ENCODE data around the gene GPR137. TPM values are rescaled to one million over a fixed set of nuclear protein-coding genes. Genes with fewer than 3 reads are reported as not detected.

GPR137 gene
- total RNA-seq, 2 experiments from 2014 or later = 32.5 to 35.7 TPM

DNA sequence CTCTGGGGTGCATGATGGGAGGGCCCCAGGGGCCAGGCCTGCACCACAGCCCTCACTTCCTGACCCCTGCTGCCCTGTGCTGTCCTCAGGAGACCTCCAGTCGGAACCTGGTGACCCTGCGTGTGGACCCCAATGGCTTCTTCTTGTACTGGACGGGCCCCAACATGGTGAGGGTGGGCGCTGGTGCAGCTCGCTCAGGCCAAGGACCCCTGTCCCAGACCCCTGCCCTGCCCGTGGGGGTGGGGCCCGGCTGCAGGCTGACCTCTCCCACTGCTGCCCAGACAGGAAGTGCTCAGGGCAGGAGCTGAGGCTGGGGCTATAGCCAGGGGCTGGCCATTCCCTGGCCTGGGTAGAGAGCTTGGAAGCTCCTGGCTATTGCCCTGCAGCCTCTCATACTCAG, 31.3 kb upstream of the GPR137 start:
- Mint-ChIP-seq H3K4me3 (no peak overlapping the region), H3K27me3 (no peaks in the 10 kb centered on the region), H3K4me1 (peaks cover 10% of the 10 kb centered on the region), H3K27ac (no peak overlapping the region), H3K9me3 (no peaks in the 10 kb centered on the region), H3K36me3 (peaks cover 3% of the 10 kb centered on the region)
- no peak for DNase-seq

DNA sequence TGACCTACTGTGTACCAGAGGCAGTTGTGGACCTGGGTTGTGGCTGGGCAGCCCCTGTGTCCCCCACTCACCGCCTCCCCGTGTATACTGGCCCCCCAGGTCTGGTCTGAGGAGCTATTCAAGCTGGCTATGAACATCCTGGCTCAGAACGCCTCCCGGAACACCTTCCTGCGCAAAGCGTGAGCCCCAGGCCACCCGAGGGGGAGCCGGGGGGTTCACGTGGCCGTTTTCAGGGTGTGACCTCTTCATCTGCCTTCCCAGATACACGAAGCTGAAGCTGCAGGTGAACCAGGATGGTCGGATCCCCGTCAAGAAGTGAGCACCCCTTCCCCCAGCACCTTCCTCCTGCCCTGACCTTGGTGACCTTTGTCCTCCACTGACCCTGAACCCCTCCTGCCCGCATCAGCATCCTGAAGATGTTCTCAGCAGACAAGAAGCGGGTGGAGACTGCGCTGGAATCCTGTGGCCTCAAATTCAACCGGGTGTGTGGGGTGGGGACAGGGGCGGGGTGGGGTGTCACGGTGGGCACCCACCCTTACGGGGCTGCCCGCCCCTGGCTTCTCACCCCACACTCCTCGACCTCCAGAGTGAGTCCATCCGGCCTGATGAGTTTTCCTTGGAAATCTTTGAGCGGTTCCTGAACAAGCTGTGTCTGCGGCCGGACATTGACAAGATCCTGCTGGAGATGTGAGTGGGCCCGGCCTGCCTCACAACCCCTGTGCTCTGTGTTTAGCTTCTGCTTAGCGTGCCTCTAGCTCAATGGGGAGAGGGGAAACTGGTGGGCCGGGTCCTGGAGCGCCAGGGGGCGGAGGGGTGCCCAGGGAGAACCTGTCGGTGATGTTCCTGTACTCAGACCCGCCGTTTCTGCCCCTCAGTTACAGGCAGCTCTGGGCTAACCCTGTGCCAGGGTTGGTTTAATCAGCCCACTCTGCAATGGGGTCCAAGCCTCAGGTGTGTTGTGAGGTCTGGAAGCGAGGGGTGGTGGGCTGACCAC, 30.2 kb upstream of the GPR137 start:
- Mint-ChIP-seq H3K4me3 (no peak overlapping the region), H3K4me1 (peaks cover 18% of the 10 kb centered on the region), H3K27me3 (no peaks in the 10 kb centered on the region), H3K27ac (no peak overlapping the region), H3K9me3 (no peaks in the 10 kb centered on the region), H3K36me3 (peaks cover 9% of the 10 kb centered on the region)
- no peak for DNase-seq

DNA sequence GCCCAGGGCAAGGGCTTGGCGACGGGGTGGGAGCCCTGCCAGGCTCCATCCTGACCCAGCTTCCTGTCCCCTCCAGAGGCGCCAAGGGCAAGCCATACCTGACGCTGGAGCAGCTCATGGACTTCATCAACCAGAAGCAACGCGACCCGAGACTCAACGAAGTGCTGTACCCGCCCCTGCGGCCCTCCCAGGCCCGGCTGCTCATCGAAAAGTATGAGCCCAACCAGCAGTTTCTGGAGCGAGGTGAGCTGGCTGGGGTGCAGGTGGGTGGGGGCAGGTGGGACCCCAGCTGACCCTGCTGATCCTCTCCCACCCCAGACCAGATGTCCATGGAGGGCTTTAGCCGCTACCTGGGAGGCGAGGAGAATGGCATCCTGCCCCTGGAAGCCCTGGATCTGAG, 29.3 kb upstream of the GPR137 start:
- peaks cover 16% of the 10 kb centered on the region for H3K4me1 Mint-ChIP-seq

DNA sequence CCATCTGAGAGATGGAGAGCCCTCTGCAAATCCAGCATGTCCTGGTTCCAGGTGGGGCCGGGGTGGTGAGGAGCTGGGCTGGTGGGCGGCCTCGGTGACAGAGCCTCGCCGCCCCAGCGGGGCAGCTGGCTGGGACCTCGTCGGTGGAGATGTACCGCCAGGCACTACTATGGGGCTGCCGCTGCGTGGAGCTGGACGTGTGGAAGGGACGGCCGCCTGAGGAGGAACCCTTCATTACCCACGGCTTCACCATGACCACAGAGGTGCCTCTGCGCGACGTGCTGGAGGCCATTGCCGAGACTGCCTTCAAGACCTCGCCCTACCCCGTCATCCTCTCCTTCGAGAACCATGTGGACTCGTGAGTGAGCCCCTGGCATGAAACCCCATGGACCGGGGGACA, 27.3 kb upstream of the GPR137 start:
- no peak overlapping the region for H3K27ac Mint-ChIP-seq
- H3K4me3 Mint-ChIP-seq = no peak overlapping the region
- no peaks in the 10 kb centered on the region for H3K27me3 Mint-ChIP-seq
- peaks cover 9% of the 10 kb centered on the region for H3K4me1 Mint-ChIP-seq
- peaks cover 9% of the 10 kb centered on the region for H3K36me3 Mint-ChIP-seq
- H3K9me3 Mint-ChIP-seq = no peaks in the 10 kb centered on the region
- DNase-seq = no peak

More for the DNA sequence above, 29.3 kb upstream of the GPR137 start:
- Mint-ChIP-seq H3K36me3 (peaks cover 9% of the 10 kb centered on the region), H3K27ac (no peak overlapping the region), H3K9me3 (no peaks in the 10 kb centered on the region), H3K27me3 (no peaks in the 10 kb centered on the region), H3K4me3 (no peak overlapping the region)
- DNase-seq = no peak

DNA sequence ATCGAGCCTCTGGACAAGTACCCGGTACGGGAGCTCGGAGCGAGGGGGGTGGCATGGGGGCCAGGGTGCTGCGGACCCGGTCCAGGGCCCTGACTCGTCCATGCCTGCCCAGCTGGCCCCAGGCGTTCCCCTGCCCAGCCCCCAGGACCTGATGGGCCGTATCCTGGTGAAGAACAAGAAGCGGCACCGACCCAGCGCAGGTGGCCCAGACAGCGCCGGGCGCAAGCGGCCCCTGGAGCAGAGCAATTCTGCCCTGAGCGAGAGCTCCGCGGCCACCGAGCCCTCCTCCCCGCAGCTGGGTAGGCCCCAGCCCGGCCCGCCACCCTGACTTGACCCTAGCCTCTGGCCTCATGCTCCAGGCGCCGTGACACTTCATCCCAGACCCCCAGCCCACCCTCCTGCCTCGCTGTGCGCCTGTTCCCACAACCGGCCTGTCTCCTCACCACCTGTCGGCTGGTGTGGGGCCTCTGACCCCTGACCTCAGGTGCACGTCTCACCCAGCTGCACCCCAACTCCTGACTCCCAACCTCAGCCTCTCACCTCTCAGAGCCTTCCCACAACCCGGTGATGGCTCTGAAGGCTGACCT, 26.6 kb upstream of the GPR137 start:
- Mint-ChIP-seq H3K27me3 (no peaks in the 10 kb centered on the region), H3K4me3 (no peak overlapping the region)
- DNase-seq = no peak

DNA sequence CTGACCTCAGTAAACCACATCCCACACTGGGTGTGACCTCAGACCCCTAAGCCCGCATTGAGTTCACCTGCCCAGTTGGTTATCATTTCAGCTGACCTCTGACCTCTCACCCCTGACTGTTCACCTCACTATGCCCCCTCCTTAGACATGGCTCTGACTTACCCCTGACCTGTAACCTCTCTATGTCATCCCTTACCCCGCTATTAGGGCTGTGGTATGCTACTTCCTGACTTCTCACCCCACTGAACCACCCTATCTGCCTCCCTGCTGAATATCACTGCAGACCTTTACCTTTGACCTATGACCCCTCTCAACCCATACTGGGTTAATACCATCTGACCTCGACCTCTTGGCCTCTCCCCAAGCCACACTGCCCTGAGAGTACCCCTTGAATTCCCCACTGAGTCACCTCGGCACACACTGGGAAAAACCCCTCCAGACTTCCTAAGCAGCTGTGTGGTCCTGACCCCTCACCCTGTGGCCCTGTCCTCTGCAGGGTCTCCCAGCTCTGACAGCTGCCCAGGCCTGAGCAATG, 26.0 kb upstream of the GPR137 start:
- H3K27ac Mint-ChIP-seq = no peak overlapping the region

More for the DNA sequence above, 26.6 kb upstream of the GPR137 start:
- Mint-ChIP-seq H3K36me3 (peaks cover 9% of the 10 kb centered on the region), H3K9me3 (no peaks in the 10 kb centered on the region), H3K27ac (no peak overlapping the region), H3K4me1 (peaks cover 9% of the 10 kb centered on the region)

DNA sequence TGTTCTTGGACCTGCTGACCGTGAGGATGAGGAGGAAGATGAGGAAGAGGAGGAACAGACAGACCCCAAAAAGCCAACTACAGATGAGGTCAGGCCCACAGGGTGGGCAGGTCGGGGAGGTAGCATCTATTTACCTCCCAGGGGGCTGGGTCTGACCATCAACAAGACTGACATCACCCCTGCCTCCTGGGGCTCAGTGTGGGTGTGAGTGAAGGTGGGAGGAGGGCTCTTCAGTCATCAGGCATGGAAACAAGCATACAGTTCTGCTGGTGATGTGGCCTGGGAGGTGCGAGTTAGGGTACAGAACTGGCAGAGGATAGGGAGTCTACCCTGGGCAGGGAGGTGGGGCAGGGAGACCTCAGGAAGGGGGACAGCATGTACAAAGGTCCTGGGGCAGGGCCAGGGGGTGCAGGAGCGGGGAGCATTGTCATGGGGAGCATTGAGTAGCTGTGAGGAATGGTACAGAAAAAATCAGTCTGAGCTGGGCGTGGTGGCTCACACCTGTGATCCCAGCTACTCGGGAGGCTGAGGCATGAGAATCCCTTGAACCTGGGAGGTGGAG, 25.4 kb upstream of the GPR137 start:
- Mint-ChIP-seq H3K27ac (no peak overlapping the region), H3K36me3 (peaks cover 9% of the 10 kb centered on the region), H3K4me3 (no peak overlapping the region), H3K27me3 (no peaks in the 10 kb centered on the region), H3K4me1 (peaks cover 9% of the 10 kb centered on the region), H3K9me3 (no peaks in the 10 kb centered on the region)
- DNase-seq = no peak

More for the DNA sequence above, 26.0 kb upstream of the GPR137 start:
- DNase-seq = no peak
- no peaks in the 10 kb centered on the region for H3K9me3 Mint-ChIP-seq
- H3K4me1 Mint-ChIP-seq = peaks cover 9% of the 10 kb centered on the region
- H3K36me3 Mint-ChIP-seq = peaks cover 9% of the 10 kb centered on the region
- no peak overlapping the region for H3K4me3 Mint-ChIP-seq
- no peaks in the 10 kb centered on the region for H3K27me3 Mint-ChIP-seq

DNA sequence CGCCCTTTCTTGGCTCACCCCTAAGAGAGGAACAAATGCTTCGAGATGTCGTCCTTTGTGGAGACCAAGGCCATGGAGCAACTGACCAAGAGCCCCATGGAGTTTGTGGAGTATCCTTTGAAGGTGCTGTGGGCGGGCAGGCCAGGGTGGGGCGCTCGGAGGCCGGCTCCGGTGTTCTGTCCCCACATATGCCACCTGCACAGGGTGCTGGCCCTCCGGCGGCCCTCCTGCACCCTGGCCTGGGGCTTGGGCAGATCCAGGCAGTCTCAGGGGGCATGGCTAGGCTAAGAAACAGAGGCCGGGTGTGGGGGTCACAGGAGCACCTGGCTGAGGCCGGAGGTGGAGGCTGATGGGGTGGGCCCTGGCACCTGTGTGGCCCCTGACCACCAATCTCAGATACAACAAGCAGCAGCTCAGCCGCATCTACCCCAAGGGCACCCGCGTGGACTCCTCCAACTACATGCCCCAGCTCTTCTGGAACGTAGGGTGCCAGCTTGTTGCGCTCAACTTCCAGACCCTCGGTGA, 24.0 kb upstream of the GPR137 start:
- peak overlapping the region; percentile 34 for H3K27ac Mint-ChIP-seq
- no peaks in the 10 kb centered on the region for H3K27me3 Mint-ChIP-seq
- no peak for DNase-seq
- peaks cover 11% of the 10 kb centered on the region for H3K36me3 Mint-ChIP-seq
- no peak overlapping the region for H3K4me3 Mint-ChIP-seq
- H3K4me1 Mint-ChIP-seq = peaks cover 9% of the 10 kb centered on the region
- no peaks in the 10 kb centered on the region for H3K9me3 Mint-ChIP-seq

DNA sequence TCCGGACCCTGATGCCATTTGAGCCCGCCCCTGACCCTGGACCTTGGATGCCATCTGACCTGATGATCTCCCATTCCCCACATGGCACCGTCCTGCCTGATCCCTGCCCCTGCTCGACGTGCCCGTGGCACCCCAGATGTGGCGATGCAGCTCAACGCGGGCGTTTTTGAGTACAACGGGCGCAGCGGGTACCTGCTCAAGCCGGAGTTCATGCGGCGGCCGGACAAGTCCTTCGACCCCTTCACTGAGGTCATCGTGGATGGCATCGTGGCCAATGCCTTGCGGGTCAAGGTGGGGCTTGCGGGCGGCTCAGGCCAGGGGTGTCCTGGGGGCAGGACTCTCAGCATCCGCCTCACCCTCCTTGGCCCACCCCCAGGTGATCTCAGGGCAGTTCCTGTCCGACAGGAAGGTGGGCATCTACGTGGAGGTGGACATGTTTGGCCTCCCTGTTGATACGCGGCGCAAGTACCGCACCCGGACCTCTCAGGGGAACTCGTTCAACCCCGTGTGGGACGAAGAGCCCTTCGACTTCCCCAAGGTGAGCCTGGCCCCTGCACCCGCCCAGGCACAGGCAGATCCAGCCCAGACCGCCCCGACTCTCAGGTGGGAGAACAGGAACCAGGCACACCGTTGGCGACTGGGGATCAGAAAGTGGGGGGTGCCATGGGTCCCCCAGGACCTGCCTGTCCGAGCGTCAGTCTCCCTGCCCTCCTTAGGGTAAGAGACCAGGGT, 23.2 kb upstream of the GPR137 start:
- Mint-ChIP-seq H3K4me3 (no peak overlapping the region), H3K27ac (peak overlapping the region; percentile 34), H3K36me3 (peaks cover 11% of the 10 kb centered on the region), H3K4me1 (peaks cover 9% of the 10 kb centered on the region), H3K9me3 (no peaks in the 10 kb centered on the region), H3K27me3 (no peaks in the 10 kb centered on the region)
- DNase-seq = no peak

DNA sequence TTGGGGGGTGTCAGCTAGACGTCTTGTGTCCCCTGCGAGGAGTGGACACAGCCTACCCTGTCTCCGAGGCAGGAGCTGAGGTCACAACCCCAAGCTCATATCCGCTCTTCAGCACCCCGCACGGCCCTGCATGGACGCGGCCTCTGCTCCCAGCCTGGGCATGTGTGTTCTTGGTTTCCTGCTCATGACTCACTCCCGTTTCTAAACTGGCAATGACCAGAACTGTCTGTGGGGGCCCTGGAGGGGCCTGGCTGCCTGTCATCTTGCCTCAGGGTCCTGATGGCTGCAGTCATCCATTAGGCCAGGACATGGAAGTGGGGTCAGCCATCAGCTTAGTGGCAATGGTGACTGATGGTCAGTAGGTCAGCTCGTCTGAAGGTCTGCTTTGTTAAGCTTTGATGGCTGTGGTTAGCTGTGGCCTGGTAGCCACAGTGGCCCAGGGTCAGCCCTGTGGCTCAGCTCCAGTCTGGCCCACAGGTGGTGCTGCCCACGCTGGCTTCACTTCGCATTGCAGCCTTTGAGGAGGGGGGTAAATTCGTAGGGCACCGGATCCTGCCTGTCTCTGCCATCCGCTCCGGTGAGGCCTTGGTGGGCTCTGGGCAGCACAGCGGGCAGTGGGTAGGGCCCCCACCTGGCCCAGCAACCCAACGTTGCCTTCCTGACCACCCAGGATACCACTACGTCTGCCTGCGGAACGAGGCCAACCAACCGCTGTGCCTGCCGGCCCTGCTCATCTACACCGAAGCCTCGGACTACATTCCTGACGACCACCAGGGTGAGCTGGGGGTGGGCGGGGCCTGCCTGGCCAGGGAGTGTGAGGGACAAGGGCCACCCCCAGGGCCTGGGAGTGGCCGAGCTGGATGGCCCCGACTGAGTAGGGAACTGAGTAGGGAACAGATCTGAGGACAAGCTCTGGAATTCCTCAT, 22.4 kb upstream of the GPR137 start:
- Mint-ChIP-seq H3K36me3 (peaks cover 9% of the 10 kb centered on the region), H3K27ac (no peak overlapping the region), H3K4me3 (no peak overlapping the region), H3K9me3 (no peaks in the 10 kb centered on the region), H3K27me3 (no peaks in the 10 kb centered on the region), H3K4me1 (peaks cover 13% of the 10 kb centered on the region)
- DNase-seq = no peak

DNA sequence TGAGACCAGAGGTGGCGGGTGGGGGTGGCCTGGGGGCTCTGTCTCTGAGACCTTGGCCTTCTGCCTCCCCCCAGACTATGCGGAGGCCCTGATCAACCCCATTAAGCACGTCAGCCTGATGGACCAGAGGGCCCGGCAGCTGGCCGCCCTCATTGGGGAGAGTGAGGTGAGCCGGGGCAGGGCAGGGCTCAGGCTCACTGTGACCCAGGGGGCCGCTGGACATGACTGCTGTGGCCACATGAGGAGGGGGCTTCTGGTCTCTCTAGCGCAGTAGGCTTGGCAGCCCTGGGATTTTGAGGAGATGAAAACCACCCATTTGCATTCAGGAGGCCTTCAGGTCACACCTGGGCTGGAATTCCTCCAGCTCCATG, 21.7 kb upstream of the GPR137 start:
- peaks cover 16% of the 10 kb centered on the region for H3K4me1 Mint-ChIP-seq
- no peak overlapping the region for H3K27ac Mint-ChIP-seq
- peaks cover 12% of the 10 kb centered on the region for H3K36me3 Mint-ChIP-seq
- no peak overlapping the region for H3K4me3 Mint-ChIP-seq
- DNase-seq = no peak
- H3K27me3 Mint-ChIP-seq = no peaks in the 10 kb centered on the region
- no peaks in the 10 kb centered on the region for H3K9me3 Mint-ChIP-seq

DNA sequence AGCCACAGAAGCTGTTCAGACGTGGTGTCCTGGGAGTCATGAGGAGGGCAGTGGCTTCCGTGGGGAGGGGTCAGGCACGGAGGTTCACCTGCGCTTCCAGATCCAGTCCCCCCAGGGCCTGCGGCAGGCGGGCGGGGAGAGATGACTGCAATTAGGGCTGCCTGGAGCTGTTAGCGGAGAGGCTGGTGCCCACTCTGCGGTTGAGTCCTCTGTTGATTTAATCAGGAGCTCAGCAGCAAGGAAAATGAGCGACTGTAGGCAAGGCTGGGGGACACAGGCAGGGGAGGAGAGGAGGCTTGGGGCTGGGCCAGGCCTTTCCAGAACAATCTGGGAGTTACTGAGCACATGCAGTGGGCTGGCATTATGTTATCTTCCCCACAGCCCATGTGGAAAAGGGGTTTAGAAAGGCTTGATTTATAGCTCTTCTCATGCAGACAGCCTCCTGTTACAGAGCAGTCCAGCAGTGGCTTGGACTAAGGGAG, 21.2 kb upstream of the GPR137 start:
- Mint-ChIP-seq H3K36me3 (peaks cover 12% of the 10 kb centered on the region), H3K9me3 (no peaks in the 10 kb centered on the region), H3K4me1 (peaks cover 18% of the 10 kb centered on the region), H3K27ac (no peak overlapping the region), H3K27me3 (no peaks in the 10 kb centered on the region), H3K4me3 (no peak overlapping the region)
- no peak for DNase-seq

DNA sequence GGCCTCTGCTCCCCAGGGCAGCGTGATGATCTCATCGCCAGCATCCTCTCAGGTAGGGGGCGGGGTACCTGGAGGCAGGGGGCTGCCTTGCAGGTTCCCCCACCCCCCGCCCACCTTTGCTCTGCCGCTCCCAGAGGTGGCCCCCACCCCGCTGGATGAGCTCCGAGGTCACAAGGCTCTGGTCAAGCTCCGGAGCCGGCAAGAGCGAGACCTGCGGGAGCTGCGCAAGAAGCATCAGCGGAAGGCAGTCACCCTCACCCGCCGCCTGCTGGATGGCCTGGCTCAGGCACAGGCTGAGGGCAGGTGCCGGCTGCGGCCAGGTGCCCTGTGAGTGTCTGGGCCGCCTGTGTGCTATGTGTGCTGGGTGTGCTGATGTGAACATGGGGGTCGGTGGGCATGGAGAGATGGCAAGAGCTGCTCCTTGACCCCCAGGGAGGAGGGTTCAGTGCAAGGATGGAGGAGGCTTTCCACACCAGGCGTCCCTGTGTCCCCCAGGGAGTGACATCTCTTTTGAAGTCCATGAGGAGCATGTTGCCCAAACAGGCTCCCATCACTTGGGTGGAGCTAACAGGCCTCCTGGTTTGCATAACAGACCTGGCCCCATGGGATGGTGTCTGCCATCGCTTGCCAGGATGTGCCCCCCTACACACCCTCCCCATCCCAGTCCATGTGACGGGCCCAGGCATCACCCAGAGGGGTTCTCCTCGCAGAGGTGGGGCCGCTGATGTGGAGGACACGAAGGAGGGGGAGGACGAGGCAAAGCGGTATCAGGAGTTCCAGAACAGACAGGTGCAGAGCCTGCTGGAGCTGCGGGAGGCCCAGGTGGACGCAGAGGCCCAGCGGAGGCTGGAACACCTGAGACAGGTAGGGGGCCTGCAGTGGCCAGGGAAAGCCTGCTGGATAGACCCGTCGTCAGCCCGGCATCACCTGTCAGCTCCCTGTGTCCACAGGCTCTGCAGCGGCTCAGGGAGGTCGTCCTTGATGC, 20.2 kb upstream of the GPR137 start:
- peaks cover 9% of the 10 kb centered on the region for H3K4me1 Mint-ChIP-seq
- no peak for DNase-seq
- H3K36me3 Mint-ChIP-seq = peaks cover 11% of the 10 kb centered on the region
- no peaks in the 10 kb centered on the region for H3K27me3 Mint-ChIP-seq
- H3K27ac Mint-ChIP-seq = no peak overlapping the region
- H3K9me3 Mint-ChIP-seq = no peaks in the 10 kb centered on the region
- no peak overlapping the region for H3K4me3 Mint-ChIP-seq

Measured in activated naive CD8-positive, alpha-beta T cell treated with anti-CD3 and anti-CD28 coated beads for 36 hours (primary cell).